ENCODE data around the gene ATP11A.

Gene ATP11A

DNA sequence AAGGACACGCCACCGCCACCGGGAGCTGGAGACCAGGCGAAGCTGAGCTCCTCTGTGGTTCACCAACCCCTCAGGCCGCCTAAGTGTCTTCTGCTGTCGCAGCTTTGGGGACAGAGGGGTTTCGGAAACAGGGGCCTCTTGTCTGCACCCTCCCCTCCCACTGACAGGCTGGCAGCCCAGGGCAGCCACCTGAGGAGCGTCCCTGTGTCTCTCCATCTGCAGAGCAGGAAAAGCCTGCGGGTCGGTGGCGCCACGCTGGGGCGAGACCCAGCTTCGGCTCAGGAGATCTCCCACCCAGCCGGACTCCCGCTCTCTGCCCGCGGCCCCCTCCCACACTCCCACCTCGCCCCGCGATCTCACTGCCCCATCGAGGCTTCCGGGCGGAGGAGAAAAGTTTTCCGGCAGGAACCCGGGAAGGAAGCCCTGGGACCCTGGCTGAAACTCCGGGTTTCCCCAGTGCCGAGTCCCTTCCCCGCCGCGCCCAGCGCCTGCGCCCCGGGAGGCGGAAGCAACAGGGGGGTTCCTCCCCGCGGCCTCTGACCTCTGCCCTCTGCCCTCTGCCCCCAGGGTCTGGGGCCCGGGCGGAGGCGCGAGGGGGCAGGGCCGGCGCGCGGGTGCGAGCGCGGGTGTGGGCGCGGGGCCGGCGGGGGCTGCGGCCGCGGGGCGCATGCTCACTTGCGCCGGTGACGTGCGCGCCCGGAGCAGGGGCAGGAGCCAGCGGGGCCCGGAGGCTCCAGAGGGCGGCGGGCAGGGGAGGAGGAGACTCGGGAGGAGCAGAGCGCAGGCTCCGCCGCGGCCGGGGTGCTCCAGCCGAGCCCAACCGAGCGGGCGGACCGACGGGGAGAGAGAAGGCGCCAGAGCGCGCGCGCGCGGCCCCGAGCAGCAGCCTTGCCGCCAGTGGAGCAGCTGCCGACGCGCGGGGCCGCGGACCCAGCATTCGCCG, at the start of gene ATP11A:
Gene ATP11A, plus strand, starts transcription at position 736 of the 943 bp plus-strand sequence. CDS start 379 bp downstream, outside the sequence.
- peak within 1 kb of the TSS; percentile 90 for H3K4me3 Mint-ChIP-seq
- H3K9me3 Mint-ChIP-seq: no peaks in the 10 kb centered on the region
- H3K36me3 Mint-ChIP-seq: peaks cover 13% of the 10 kb centered on the region
- peak within 1 kb of the TSS; percentile 92 for H3K27ac Mint-ChIP-seq
- DNase-seq: peak; percentile 89
- CTCF ChIA-PET: interaction anchor here (1.2 to 2.0 kb wide), 5 partner anchors 16 to 185 kb away, joined by 3 to 6 read pairs (median 4); no protein-coding TSS in a partner anchor
- peaks cover 61% of the 10 kb centered on the region for H3K4me1 Mint-ChIP-seq
- no peaks in the 10 kb centered on the region for H3K27me3 Mint-ChIP-seq

- Mint-ChIP-seq H3K9me3 (no peaks in the 10 kb centered on the region), H3K27ac (no peak overlapping the region), H3K27me3 (peaks cover 50% of the 10 kb centered on the region), H3K4me3 (no peak overlapping the region), H3K36me3 (no peaks in the 10 kb centered on the region), H3K4me1 (peaks cover 16% of the 10 kb centered on the region)
- no peak for DNase-seq
- CTCF ChIA-PET: interaction anchor here (0.7 to 3.1 kb wide), 7 partner anchors 10 to 236 kb away, joined by 3 to 23 read pairs (median 5); partner anchors contain the start of gene ATP11A
Measured at GRCh38 chr13:112641456-112642089, 48.3 kb upstream of the ATP11A start.

DNA sequence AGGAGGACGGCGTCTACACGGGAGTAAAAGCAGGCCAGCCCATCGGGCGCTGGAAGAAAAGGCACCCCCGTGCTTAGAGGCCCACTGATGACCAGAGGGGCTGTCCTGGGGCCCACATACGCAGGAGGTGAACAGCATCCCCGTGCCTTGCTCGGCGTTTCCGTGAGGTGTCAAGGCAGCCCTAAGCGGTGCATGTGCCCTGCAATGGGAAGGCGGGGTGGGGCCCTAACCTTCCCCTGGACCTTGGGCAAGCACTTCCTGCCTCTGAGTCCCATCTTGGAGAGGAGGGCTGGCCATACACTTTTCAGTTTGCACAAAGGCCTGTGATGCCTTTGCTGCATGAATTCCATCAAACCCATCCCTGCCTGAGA, 47.8 kb upstream of the ATP11A start:
- Mint-ChIP-seq H3K36me3 (no peaks in the 10 kb centered on the region), H3K4me1 (peaks cover 16% of the 10 kb centered on the region), H3K4me3 (no peak overlapping the region), H3K27ac (no peak overlapping the region), H3K27me3 (peaks cover 45% of the 10 kb centered on the region), H3K9me3 (no peaks in the 10 kb centered on the region)
- CTCF ChIA-PET: interaction anchor here (2.3 kb wide), 1 partner anchor 32 kb away, joined by 7 read pairs; no protein-coding TSS in a partner anchor
- no peak for DNase-seq

DNA sequence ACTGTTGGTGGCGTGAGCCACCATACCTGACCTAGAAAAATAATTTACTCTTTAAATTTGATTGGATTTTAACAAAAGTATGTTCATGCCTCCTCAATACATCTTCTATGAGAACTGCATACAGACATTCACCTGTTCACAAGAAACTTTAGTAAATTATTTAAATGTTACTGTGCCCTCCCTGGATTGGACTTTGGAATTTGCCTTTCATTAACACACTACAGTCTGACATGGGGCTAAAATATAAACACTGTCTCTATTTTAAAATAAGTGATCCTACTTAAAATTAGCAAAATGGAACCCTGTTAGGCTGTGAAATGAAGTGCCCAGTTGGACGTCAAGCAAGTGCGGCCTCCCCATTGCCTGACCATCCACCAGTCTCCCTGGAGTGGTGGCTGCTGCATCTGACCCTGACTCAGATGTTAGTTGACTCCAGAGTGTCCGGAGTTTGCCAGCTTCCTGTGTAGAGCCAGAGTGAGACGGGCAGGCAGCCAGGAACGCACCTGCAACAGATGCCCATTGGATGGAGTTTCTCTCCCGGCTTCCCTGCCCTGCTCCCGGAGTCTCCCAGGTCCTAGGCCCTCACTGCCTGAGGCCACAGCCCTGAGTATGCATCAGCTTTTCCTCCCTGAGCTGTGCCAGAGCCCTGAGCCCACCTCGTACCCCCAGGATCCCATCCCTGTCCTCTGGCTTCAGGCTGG, 45.9 kb upstream of the ATP11A start:
- peaks cover 10% of the 10 kb centered on the region for H3K4me1 Mint-ChIP-seq
- CTCF ChIA-PET: no interaction called here
- H3K36me3 Mint-ChIP-seq: no peaks in the 10 kb centered on the region
- H3K27ac Mint-ChIP-seq: no peak overlapping the region
- H3K9me3 Mint-ChIP-seq: no peaks in the 10 kb centered on the region
- H3K4me3 Mint-ChIP-seq: no peak overlapping the region
- no peak for DNase-seq
- H3K27me3 Mint-ChIP-seq: peaks cover 28% of the 10 kb centered on the region

DNA sequence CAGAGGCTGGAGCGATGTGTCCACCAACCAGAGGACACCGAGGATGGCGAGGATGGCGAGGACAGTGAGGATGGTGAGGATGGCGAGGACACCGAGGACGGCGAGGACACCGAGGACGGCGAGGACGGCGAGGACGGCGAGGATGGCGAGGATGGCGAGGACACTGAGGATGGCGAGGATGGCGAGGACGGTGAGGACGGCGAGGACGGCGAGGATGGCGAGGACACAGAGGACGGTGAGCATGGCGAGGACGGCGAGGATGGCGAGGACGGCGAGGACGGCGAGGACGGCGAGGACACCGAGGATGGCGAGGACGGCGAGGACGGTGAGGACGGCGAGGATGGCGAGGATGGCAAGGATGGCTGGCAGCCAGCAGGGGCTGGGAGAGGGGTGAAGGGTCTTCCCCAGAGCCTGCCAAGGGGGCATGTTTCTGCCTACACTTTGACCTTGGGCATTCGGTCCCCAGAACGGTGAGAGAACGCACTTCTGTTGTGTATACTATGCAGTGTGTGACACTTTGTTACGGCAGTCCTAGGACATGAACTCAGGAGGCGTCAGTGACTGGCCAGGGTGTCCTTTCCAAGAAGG, 44.4 kb upstream of the ATP11A start:
- peaks cover 5% of the 10 kb centered on the region for H3K4me1 Mint-ChIP-seq

GRCh38 chr13:112647256-112647655, 42.6 kb upstream of the ATP11A start:
- Mint-ChIP-seq H3K36me3 (no peaks in the 10 kb centered on the region), H3K4me1 (no peaks in the 10 kb centered on the region), H3K27ac (no peak overlapping the region), H3K27me3 (peaks cover 27% of the 10 kb centered on the region), H3K9me3 (no peaks in the 10 kb centered on the region), H3K4me3 (no peak overlapping the region)
- no peak for DNase-seq
- CTCF ChIA-PET: no interaction called here

More for the DNA sequence above, 44.4 kb upstream of the ATP11A start:
- CTCF ChIA-PET: no interaction called here
- no peak for DNase-seq
- Mint-ChIP-seq H3K36me3 (no peaks in the 10 kb centered on the region), H3K9me3 (no peaks in the 10 kb centered on the region), H3K27ac (no peak overlapping the region), H3K4me3 (no peak overlapping the region), H3K27me3 (peaks cover 21% of the 10 kb centered on the region)

DNA sequence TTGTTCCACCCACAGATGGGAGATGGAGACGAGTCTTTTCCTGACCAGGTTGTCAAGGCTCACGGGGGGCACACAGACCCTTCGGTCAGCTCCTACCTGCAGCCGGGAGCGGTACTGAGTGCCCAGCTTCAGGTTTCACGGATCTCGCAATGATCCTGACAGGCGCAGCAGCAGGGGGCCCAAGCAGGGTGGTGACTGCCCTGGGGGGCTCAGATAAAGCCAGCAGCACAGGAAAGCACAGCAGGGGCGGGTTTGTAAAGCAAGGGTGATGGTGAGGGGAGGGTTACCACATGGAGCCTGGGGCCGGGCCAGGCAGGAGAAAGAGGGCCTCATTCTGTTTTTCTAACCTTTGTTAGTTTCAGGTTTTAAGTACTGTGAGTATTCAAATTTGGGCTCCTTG, 41.7 kb upstream of the ATP11A start:
- no peak overlapping the region for H3K27ac Mint-ChIP-seq
- H3K4me3 Mint-ChIP-seq: no peak overlapping the region
- CTCF ChIA-PET: no interaction called here
- no peaks in the 10 kb centered on the region for H3K9me3 Mint-ChIP-seq
- H3K36me3 Mint-ChIP-seq: no peaks in the 10 kb centered on the region
- DNase-seq: no peak
- H3K27me3 Mint-ChIP-seq: peaks cover 35% of the 10 kb centered on the region
- H3K4me1 Mint-ChIP-seq: no peaks in the 10 kb centered on the region

GRCh38 chr13:112648966-112649690, 40.7 kb upstream of the ATP11A start:
- CTCF ChIA-PET: no interaction called here
- DNase-seq: no peak
- Mint-ChIP-seq H3K36me3 (no peaks in the 10 kb centered on the region), H3K4me1 (no peaks in the 10 kb centered on the region), H3K4me3 (no peak overlapping the region), H3K27ac (no peak overlapping the region), H3K27me3 (peaks cover 36% of the 10 kb centered on the region), H3K9me3 (no peaks in the 10 kb centered on the region)

- CTCF ChIA-PET: interaction anchor here (1.0 kb wide), 1 partner anchor 10 kb away, joined by 5 read pairs; no protein-coding TSS in a partner anchor
- H3K9me3 Mint-ChIP-seq: no peaks in the 10 kb centered on the region
- H3K4me3 Mint-ChIP-seq: no peak overlapping the region
- peaks cover 28% of the 10 kb centered on the region for H3K27me3 Mint-ChIP-seq
- no peak for DNase-seq
- H3K27ac Mint-ChIP-seq: no peak overlapping the region
- H3K36me3 Mint-ChIP-seq: no peaks in the 10 kb centered on the region
- H3K4me1 Mint-ChIP-seq: no peaks in the 10 kb centered on the region
Measured at GRCh38 chr13:112651311-112651710, 38.5 kb upstream of the ATP11A start.

GRCh38 chr13:112651750-112652511, 37.9 kb upstream of the ATP11A start:
- H3K4me3 Mint-ChIP-seq: no peak overlapping the region
- no peaks in the 10 kb centered on the region for H3K36me3 Mint-ChIP-seq
- CTCF ChIA-PET: interaction anchor here (0.9 to 1.3 kb wide), 3 partner anchors 11 to 13 kb away, joined by 3 to 5 read pairs (median 3); no protein-coding TSS in a partner anchor
- peaks cover 29% of the 10 kb centered on the region for H3K27me3 Mint-ChIP-seq
- no peaks in the 10 kb centered on the region for H3K4me1 Mint-ChIP-seq
- no peak overlapping the region for H3K27ac Mint-ChIP-seq
- no peaks in the 10 kb centered on the region for H3K9me3 Mint-ChIP-seq
- no peak for DNase-seq

DNA sequence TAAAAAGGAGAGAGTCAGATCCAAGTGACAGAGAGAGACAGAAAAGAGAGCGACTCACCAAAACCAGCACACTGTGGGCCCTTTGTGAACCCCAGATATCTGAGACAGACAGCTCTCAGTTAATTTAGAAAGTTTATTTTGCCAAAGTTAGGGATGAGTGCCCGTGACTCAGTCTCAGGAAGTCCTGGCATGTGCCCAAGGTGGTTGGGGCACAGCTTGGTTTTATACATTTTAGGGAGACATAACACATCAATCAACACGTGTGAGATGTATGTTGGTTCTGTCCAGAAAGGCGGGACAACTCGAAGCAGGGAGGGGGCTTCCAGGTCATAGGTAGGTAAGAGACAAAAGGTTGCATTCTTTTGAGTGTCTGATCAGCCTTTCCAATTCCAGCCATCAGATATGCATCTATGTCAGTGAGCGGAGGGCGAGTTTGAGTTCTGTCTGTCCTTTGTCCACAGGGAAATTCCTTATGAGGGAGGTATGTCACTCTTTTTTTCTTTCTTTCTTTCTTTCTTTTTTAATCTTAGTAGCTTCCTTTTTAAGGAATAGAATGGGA, 37.2 kb upstream of the ATP11A start:
- Mint-ChIP-seq H3K4me1 (no peaks in the 10 kb centered on the region), H3K36me3 (no peaks in the 10 kb centered on the region), H3K4me3 (no peak overlapping the region), H3K9me3 (no peaks in the 10 kb centered on the region), H3K27ac (no peak overlapping the region), H3K27me3 (peaks cover 33% of the 10 kb centered on the region)
- DNase-seq: no peak
- CTCF ChIA-PET: interaction anchor here (0.9 to 1.3 kb wide), 3 partner anchors 12 to 13 kb away, joined by 3 to 5 read pairs (median 3); no protein-coding TSS in a partner anchor

DNA sequence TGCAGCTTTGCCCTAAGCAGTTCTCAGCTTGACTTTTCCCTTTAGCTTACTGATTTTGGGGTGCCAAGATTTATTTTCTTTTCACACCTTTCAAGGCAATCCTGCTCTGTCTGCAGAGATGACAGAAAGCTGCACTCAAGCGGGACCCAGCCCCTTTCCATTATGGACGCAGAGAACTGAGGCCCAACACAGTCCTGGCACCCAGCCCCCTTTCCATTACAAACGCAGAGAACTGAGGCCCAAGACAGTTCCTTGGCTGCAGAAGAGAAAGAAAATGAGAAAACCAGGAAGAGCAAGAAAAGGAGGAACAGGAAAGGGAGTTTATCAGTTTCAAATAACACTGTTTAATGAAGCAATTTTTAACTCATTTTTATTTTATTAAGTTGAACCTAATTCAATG, 36.8 kb upstream of the ATP11A start:
- Mint-ChIP-seq H3K4me1 (no peaks in the 10 kb centered on the region), H3K4me3 (no peak overlapping the region), H3K27me3 (peaks cover 33% of the 10 kb centered on the region), H3K27ac (no peak overlapping the region), H3K36me3 (no peaks in the 10 kb centered on the region), H3K9me3 (no peaks in the 10 kb centered on the region)
- CTCF ChIA-PET: interaction anchor here (1.3 kb wide), 1 partner anchor 14 kb away, joined by 3 read pairs; no protein-coding TSS in a partner anchor
- DNase-seq: no peak
